GM19467 (cell line): Measurements from ENCODE around the gene PARPBP.
A peak's percentile ranks its signal among the peaks of the same experiment; 100 is the strongest.
"Not testable (repeated sequence)": the region's sequence is repeated elsewhere in the genome, so short reads cannot be mapped to it uniquely, and the experiment has no call there.

Experiments
- ATAC-seq: cut with Tn5 transposase; IDR thresholded peaks from one replicate; pipeline ENCODE4 v1.9.1; 2021; ENCODE audit warnings: mild to moderate bottlenecking, moderate library complexity; ENCODE audit not compliant: unreplicated experiment

PARPBP gene

GRCh38 chr12:102147062-102147587, 27.1 kb downstream of the PARPBP start:
- ATAC-seq: not testable (repeated sequence)

GRCh38 chr12:102155206-102155605, 35.2 kb downstream of the PARPBP start:
- not testable (repeated sequence) for ATAC-seq

- ATAC-seq: no peak
Observed at GRCh38 chr12:102163383-102163782, 43.4 kb downstream of the PARPBP start.

GRCh38 chr12:102167821-102168604, 48.0 kb downstream of the PARPBP start:
- ATAC-seq: no peak

GRCh38 chr12:102169922-102170621, 50.1 kb downstream of the PARPBP start:
- peak; percentile 71 for ATAC-seq

- no peak for ATAC-seq
Observed at GRCh38 chr12:102171951-102172350, 52.0 kb downstream of the PARPBP start.

GRCh38 chr12:102172436-102172835, 52.5 kb downstream of the PARPBP start:
- ATAC-seq: no peak

GRCh38 chr12:102174117-102174516, 54.1 kb downstream of the PARPBP start:
- ATAC-seq: no peak

GRCh38 chr12:102174761-102175160, 54.8 kb downstream of the PARPBP start:
- ATAC-seq: no peak

- ATAC-seq: no peak
Observed at GRCh38 chr12:102182635-102183034, 62.7 kb downstream of the PARPBP start.

GRCh38 chr12:102195826-102196225, 75.8 kb downstream of the PARPBP start:
- no peak for ATAC-seq

- ATAC-seq: no peak
Observed at GRCh38 chr12:102197789-102198188, 77.8 kb downstream of the PARPBP start, which contains the start of gene PMCH. TSS of gene PMCH (minus strand) at chr12:102197833. CDS start at chr12:102197770, 63 bp downstream.

GRCh38 chr12:102201436-102202061, 81.6 kb downstream of the PARPBP start:
- no peak for ATAC-seq

GRCh38 chr12:102202556-102202955, 82.6 kb downstream of the PARPBP start:
- no peak for ATAC-seq

- no peak for ATAC-seq
Observed at GRCh38 chr12:102204025-102204424, 84.0 kb downstream of the PARPBP start.

- ATAC-seq: no peak
Observed at GRCh38 chr12:102215992-102216691, 96.2 kb downstream of the PARPBP start.

GRCh38 chr12:102220736-102221135, 100.8 kb downstream of the PARPBP start:
- ATAC-seq: no peak

GRCh38 chr12:102227954-102228353, 108.0 kb downstream of the PARPBP start:
- ATAC-seq: no peak

- no peak for ATAC-seq
Observed at GRCh38 chr12:102232036-102232435, 112.1 kb downstream of the PARPBP start.

- ATAC-seq: no peak
Observed at GRCh38 chr12:102232446-102232845, 112.5 kb downstream of the PARPBP start.

GRCh38 chr12:102234599-102234998, 114.6 kb downstream of the PARPBP start:
- ATAC-seq: no peak
